Omental fat pad (tissue), 4 donors: ENCODE measurements around the gene IPO13. TPM values are rescaled to one million over a fixed set of nuclear protein-coding genes. Genes with fewer than 3 reads are reported as not detected.

Source experiments
- ATAC-seq: fragments of 150-250 bp; one replicate; pipeline ENCODE4 v1.9.1; 2016; ENCODE audit warnings: mild to moderate bottlenecking, moderate library complexity; ENCODE audit not compliant: low FRiP score
- DNase-seq: peaks from one replicate; pipeline ENCODE4 v3.0.0-alpha.2; 2019; ENCODE audit warnings: low spot score
- CTCF ChIP-seq, 3 donors: fragments of 450-650 bp; IDR thresholded peaks; one replicate each; pipeline ENCODE4 v1.5.1; 2016 to 2017; ENCODE audit warnings: antibody characterized with exemption in 3 of 3, mild to moderate bottlenecking in 3 of 3, moderate library complexity in 2 of 3
- total RNA-seq, 4 donors: library from RNA; depleted of rRNA; stranded (reverse); fragments of >200 nt; gene quantifications; one replicate each; pipeline ENCODE4 v1.1.0, GENCODE V29; 2016

The IPO13 gene
- total RNA-seq, 4 donors from 2014 or later = 18.7 to 23.2 (median 21.1) TPM

DNA sequence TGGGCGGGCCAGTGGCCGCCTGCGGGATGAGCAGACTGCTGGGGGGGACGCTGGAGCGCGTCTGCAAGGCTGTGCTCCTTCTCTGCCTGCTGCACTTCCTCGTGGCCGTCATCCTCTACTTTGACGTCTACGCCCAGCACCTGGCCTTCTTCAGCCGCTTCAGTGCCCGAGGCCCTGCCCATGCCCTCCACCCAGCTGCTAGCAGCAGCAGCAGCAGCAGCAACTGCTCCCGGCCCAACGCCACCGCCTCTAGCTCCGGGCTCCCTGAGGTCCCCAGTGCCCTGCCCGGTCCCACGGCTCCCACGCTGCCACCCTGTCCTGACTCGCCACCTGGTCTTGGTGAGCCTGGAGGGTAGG, 34.4 kb downstream of the IPO13 start:
- no peak for TF ChIP-seq CTCF (IDR thresholded peaks at IDR 0.05)
- no peak for ATAC-seq
- DNase-seq = no peak

- DNase-seq (no peak), ATAC-seq (no peak)
- TF ChIP-seq CTCF (IDR thresholded peaks at IDR 0.05) = no peak
These were observed 34.9 kb downstream of the IPO13 start for GRCh38 chr1:43981636-43982035.

- ATAC-seq = no peak
- TF ChIP-seq CTCF (IDR thresholded peaks at IDR 0.05) = no peak
- DNase-seq = no peak
These were observed 35.5 kb downstream of the IPO13 start for GRCh38 chr1:43982241-43982640.

DNA sequence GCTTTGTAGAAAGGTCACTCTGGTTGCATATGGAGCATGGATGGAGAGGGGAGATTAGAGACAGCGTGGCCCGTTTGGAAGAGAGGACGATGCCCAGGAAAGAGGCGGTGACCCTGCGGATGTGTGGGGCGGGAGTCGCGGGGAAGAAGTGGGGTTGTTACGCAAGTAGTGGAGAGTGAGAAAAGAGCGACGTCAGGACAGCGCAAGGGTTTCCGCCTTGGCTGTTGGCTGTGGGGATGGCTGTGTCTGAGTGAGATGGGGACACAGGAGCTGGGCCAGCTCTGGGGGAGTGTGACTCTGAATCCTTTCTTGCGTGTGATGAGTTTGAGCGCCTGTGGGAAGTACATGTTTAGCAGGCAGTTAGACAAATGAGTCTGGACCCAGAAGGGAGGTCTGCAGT, 36.1 kb downstream of the IPO13 start:
- no peak for TF ChIP-seq CTCF (IDR thresholded peaks at IDR 0.05)
- DNase-seq = no peak
- ATAC-seq = no peak

DNA sequence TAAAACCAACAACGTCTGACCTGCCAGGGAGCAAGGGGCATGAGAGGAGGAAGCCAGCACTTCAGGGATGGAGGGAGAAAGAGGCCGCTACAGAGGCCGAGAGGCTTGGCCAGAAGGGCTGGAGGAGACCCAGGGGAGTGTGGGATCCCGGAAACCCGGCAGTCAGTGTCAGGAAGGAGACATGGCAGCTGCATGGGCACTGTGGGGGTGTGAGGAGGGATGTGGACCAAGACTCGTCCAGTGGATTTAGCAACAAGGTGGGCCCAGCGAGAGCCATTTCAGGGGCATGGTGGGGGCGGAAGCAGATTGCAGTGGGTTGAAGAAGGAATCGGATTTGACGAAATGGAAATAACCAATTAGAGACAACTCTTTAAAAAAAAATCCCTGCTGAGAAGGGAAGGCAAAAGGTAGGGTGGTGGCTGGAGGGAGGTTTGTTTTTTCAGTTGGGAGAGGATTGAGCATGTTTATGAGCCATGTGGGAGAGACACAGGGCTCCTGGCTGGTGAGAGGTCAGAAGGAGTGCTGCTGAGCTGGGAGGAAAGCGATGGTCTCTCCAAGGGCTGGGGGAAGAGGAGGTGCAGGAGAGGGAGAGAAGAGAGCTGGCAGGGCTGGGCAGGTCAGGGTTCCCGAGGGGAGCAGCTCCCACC, 36.6 kb downstream of the IPO13 start:
- TF ChIP-seq CTCF (IDR thresholded peaks at IDR 0.05) = no peak
- DNase-seq = no peak
- no peak for ATAC-seq

GRCh38 chr1:43984855-43985254, 38.1 kb downstream of the IPO13 start:
- no peak for DNase-seq
- no peak for ATAC-seq
- TF ChIP-seq CTCF (IDR thresholded peaks at IDR 0.05) = no peak

DNA sequence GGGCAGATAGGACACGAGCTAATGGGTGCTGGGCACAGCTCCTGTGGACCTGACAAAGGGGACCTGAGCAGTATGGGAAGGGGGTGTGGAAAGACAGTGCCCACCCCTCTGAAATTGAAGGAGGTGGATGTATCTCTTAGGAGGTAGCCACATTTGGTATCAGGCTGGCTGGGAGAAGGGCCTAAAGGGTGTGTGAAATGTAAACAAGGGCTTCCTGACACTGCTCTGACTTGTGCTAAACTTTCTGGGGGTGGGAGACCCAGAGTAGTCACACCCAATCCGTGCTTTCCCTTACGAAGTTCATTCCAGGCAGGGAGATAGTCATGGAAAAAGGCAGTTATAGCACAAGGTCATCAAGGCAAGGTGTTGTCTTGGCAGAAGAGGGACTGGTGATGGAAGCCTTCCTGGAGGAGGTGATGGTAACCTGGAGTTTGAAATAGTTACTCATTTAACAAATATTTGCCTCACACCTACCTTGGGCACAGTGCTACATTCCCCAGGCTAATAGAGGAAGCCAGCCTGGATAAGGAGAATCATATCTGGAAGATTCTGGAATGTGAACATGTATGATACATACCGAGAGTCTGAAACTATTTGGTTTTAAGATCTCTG, 39.3 kb downstream of the IPO13 start:
- no peak for TF ChIP-seq CTCF (IDR thresholded peaks at IDR 0.05)
- ATAC-seq (no peak), DNase-seq (no peak)
